H1 (cell line): ENCODE results near the gene TEX44. TPM values are rescaled to one million over a fixed set of nuclear protein-coding genes. Genes with fewer than 3 reads are reported as not detected.
A peak's percentile ranks its signal among the peaks of the same experiment; 100 is the strongest.

ENCODE experiments used
- CTCF ChIA-PET: fragments of 300-600 bp; sonication (Branson Sonifier 250); formaldehyde crosslinking; loops from one replicate; lab custom pipeline; 2021; ENCODE audit not compliant: partially characterized antibody; lab: Charles Lee
- POLR2A ChIA-PET: fragments of 300-600 bp; sonication (Branson Sonifier 250); formaldehyde crosslinking; loops from one replicate; lab custom pipeline; 2021; ENCODE audit warnings: inconsistent platforms; ENCODE audit not compliant: partially characterized antibody; lab: Charles Lee
- DNase-seq, 2 experiments: peaks; one replicate each; pipeline versions ENCODE4 v3.0.0 to v3.0.0-alpha.2; 2010 to 2022; ENCODE audit warnings: low spot score in 2 of 2, low read depth in 1 of 2, mixed read lengths in 1 of 2
- FAIRE-seq: peaks from 2 replicates; lab custom pipeline; 2011; peaks lifted over from hg19 to GRCh38; lab: Jason Lieb, UNC
- H2AFZ ChIP-seq: 2 replicates; pipeline ENCODE4 v1.8.1; 2012; ENCODE audit warnings: low read length, inconsistent platforms
- H2AK5ac ChIP-seq: 2 replicates; pipeline ENCODE4 v1.6.1; 2013; ENCODE audit warnings: low read depth, low read length
- H2BK120ac ChIP-seq: replicated peaks from 2 replicates; pipeline ENCODE3; 2013; ENCODE audit warnings: low read depth, low read length, inconsistent platforms
- H2BK12ac ChIP-seq: 2 replicates; pipeline ENCODE4 v1.6.1; 2013; ENCODE audit warnings: low read depth, low read length
- H2BK15ac ChIP-seq: 2 replicates; pipeline ENCODE4 v1.6.1; 2013; ENCODE audit warnings: low read length
- H2BK20ac ChIP-seq: 2 replicates; pipeline ENCODE4 v1.6.1; 2013; ENCODE audit warnings: low read length
- H2BK5ac ChIP-seq: 2 replicates; pipeline ENCODE4 v1.6.1; 2013; ENCODE audit warnings: low read depth, low read length
- H3K14ac ChIP-seq: 2 replicates; pipeline ENCODE4 v1.6.1; 2013; ENCODE audit warnings: inconsistent platforms; ENCODE audit not compliant: insufficient read length
- H3K18ac ChIP-seq: 2 replicates; pipeline ENCODE4 v1.6.1; 2013; ENCODE audit warnings: low read length; ENCODE audit errors: extremely low read depth
- H3K23ac ChIP-seq: 2 replicates; pipeline ENCODE4 v1.6.1; 2013; ENCODE audit warnings: inconsistent platforms; ENCODE audit not compliant: insufficient read length
- H3K23me2 ChIP-seq: 2 replicates; pipeline ENCODE4 v1.6.1; 2013; ENCODE audit warnings: low read depth, low read length
- H3K27ac ChIP-seq: 2 replicates; pipeline ENCODE4 v1.6.1; 2011; ENCODE audit warnings: low read depth, low read length, inconsistent platforms
- H3K27me3 ChIP-seq, 4 experiments: replicated peaks in 1 of 4; 1 replicate in 1 of 4; 2 replicates in 3 of 4; pipeline versions ENCODE4 v1.6.1 to v1.8.1; 2011 to 2013; ENCODE audit warnings: low read length in 3 of 4, mild to moderate bottlenecking in 3 of 4, inconsistent platforms in 2 of 4, mixed read lengths in 2 of 4, moderate library complexity in 1 of 4; ENCODE audit not compliant: control insufficient read depth in 3 of 4, insufficient read depth in 3 of 4; ENCODE audit errors: extremely low read depth in 1 of 4
- H3K36me3 ChIP-seq, 4 experiments: 2 replicates each; pipeline versions ENCODE4 v1.6.1 to v1.8.1; 2011 to 2013; ENCODE audit warnings: mild to moderate bottlenecking in 4 of 4, low read length in 3 of 4, moderate library complexity in 2 of 4, control low read depth in 1 of 4, inconsistent platforms in 1 of 4; ENCODE audit not compliant: insufficient read depth in 4 of 4, control insufficient read depth in 2 of 4
- H3K4ac ChIP-seq: replicated peaks from 2 replicates; pipeline ENCODE3; 2013; ENCODE audit warnings: low read length, low read depth, mixed read lengths, inconsistent platforms; ENCODE audit not compliant: insufficient read length
- H3K4me1 ChIP-seq, 4 experiments: replicated peaks in 1 of 4; 1 replicate in 1 of 4; 2 replicates in 3 of 4; pipeline versions ENCODE4 v1.6.1 to v1.8.1; 2011 to 2013; ENCODE audit warnings: low read length in 3 of 4, inconsistent platforms in 2 of 4, mixed read lengths in 1 of 4; ENCODE audit not compliant: insufficient read depth in 4 of 4, control insufficient read depth in 3 of 4
- H3K4me2 ChIP-seq, 2 experiments: 2 replicates each; pipeline versions ENCODE4 v1.6.1 to v1.8.1; 2011 to 2013; ENCODE audit warnings: low read depth in 2 of 2, low read length in 2 of 2, control low read depth in 1 of 2, inconsistent platforms in 1 of 2, mild to moderate bottlenecking in 1 of 2; ENCODE audit not compliant: insufficient read depth in 1 of 2
- H3K4me3 ChIP-seq, 4 experiments: fragments of 200-600, 300-600 bp in 1 of 4; sonication (generic), shearing (Covaris generic), sonication (Bioruptor Twin) in 1 of 4; 2 replicates each; pipeline versions ENCODE4 v1.5.1 to v1.8.1; 2011 to 2016; ENCODE audit warnings: low read length in 4 of 4, low read depth in 3 of 4, control low read depth in 2 of 4, inconsistent platforms in 2 of 4, mild to moderate bottlenecking in 2 of 4, mixed read lengths in 1 of 4, moderate library complexity in 1 of 4; ENCODE audit not compliant: insufficient read depth in 2 of 4; ENCODE audit errors: extremely low read depth in 1 of 4
- H3K56ac ChIP-seq: replicated peaks from 2 replicates; pipeline ENCODE3; 2013; ENCODE audit warnings: low read depth, mild to moderate bottlenecking, mixed read lengths, low read length, inconsistent platforms; ENCODE audit not compliant: insufficient read length
- H3K79me1 ChIP-seq: 2 replicates; pipeline ENCODE4 v1.6.1; 2013; ENCODE audit warnings: low read depth, low read length, control low read depth
- H3K79me2 ChIP-seq, 2 experiments: 2 replicates each; pipeline versions ENCODE4 v1.6.1 to v1.8.1; 2012 to 2013; ENCODE audit warnings: low read length in 2 of 2, mild to moderate bottlenecking in 2 of 2, inconsistent platforms in 1 of 2; ENCODE audit not compliant: insufficient read depth in 2 of 2, control insufficient read depth in 1 of 2
- H3K9ac ChIP-seq, 4 experiments: replicated peaks in 1 of 4; 1 replicate in 1 of 4; 2 replicates in 3 of 4; pipeline versions ENCODE4 v1.6.1 to v1.8.1; 2011 to 2013; ENCODE audit warnings: low read depth in 3 of 4, low read length in 3 of 4, control low read depth in 2 of 4, mild to moderate bottlenecking in 2 of 4, moderate library complexity in 2 of 4, inconsistent platforms in 1 of 4; ENCODE audit errors: extremely low read depth in 1 of 4
- H3K9me3 ChIP-seq, 2 experiments: 2 replicates each; pipeline versions ENCODE4 v1.6.1 to v1.8.1; 2012 to 2013; ENCODE audit warnings: mild to moderate bottlenecking in 2 of 2, moderate library complexity in 2 of 2, control low read depth in 1 of 2, inconsistent platforms in 1 of 2, low read depth in 1 of 2, low read length in 1 of 2, mixed read lengths in 1 of 2; ENCODE audit not compliant: insufficient read depth in 2 of 2
- H4K20me1 ChIP-seq, 2 experiments: replicated peaks in 1 of 2; 2 replicates each; pipeline versions ENCODE3 to v1.8.1; 2011 to 2013; ENCODE audit warnings: inconsistent platforms in 2 of 2, low read length in 2 of 2, mild to moderate bottlenecking in 1 of 2; ENCODE audit not compliant: insufficient read depth in 2 of 2, control insufficient read depth in 1 of 2
- H4K5ac ChIP-seq: 2 replicates; pipeline ENCODE4 v1.6.1; 2013; ENCODE audit warnings: low read length, low read depth, mixed read lengths, inconsistent platforms; ENCODE audit not compliant: insufficient read length
- H4K8ac ChIP-seq: 2 replicates; pipeline ENCODE4 v1.8.0; 2013; ENCODE audit warnings: mild to moderate bottlenecking, moderate library complexity, low read length, inconsistent platforms; ENCODE audit not compliant: insufficient read depth; ENCODE audit errors: extremely low read depth
- H4K91ac ChIP-seq: replicated peaks from 2 replicates; pipeline ENCODE3; 2013; ENCODE audit warnings: low read length, mixed read lengths, inconsistent platforms; ENCODE audit not compliant: insufficient read length
- CBX8 ChIP-seq: fragments of 300-800, 300-1000 bp; sonication (generic); IDR thresholded peaks from 2 replicates; pipeline ENCODE4 v1.7.1; 2016; ENCODE audit warnings: low read depth, low read length, borderline replicate concordance
- CTCF ChIP-seq, 3 experiments: IDR thresholded peaks; 1 replicate in 2 of 3; 2 replicates in 1 of 3; pipeline versions ENCODE4 v1.5.1 to v1.6.1; 2011; ENCODE audit warnings: low read length in 3 of 3, mild to moderate bottlenecking in 3 of 3, inconsistent platforms in 2 of 3, low read depth in 1 of 3, moderate library complexity in 1 of 3; ENCODE audit not compliant: insufficient read depth in 1 of 3; ENCODE audit errors: control extremely low read depth in 1 of 3
- EGR1 ChIP-seq: IDR thresholded peaks from 2 replicates; pipeline ENCODE4 v1.6.1; 2011; ENCODE audit warnings: low read depth, low read length, borderline replicate concordance
- SIX5 ChIP-seq: IDR thresholded peaks from 2 replicates; pipeline ENCODE4 v1.6.1; 2011; ENCODE audit warnings: mild to moderate bottlenecking, low read depth, low read length
- SRF ChIP-seq: IDR thresholded peaks from 2 replicates; pipeline ENCODE4 v1.6.1; 2011; ENCODE audit warnings: mild to moderate bottlenecking, low read depth, low read length, moderate library complexity
- TAF7 ChIP-seq: optimal IDR thresholded peaks from 2 replicates; pipeline ENCODE3; 2011; ENCODE audit warnings: low read depth, mild to moderate bottlenecking, inconsistent platforms, low read length, moderate library complexity, borderline replicate concordance
- USF2 ChIP-seq: IDR thresholded peaks from 2 replicates; pipeline ENCODE4 v1.6.1; 2011; ENCODE audit warnings: low read length, improper control_type of control experiment
- ZNF274 ChIP-seq: IDR thresholded peaks from 2 replicates; pipeline ENCODE4 v1.7.0; 2012; ENCODE audit warnings: low read length, borderline replicate concordance; ENCODE audit errors: extremely low read depth
- WGBS, 2 experiments: shearing (Covaris generic) in 1 of 2; methylation state at CpG; one replicate each; pipeline versions ENCODE4 v1.1.6 to v1.1.7; 2013 to 2015; ENCODE audit warnings: low lambda C conversion rate in 2 of 2, mixed read lengths in 2 of 2, inconsistent platforms in 1 of 2, low coverage in 1 of 2, missing lambda C conversion rate in 1 of 2; ENCODE audit not compliant: insufficient replicate concordance in 2 of 2, insufficient coverage in 1 of 2, insufficient read length in 1 of 2; ENCODE audit errors: extremely low coverage in 1 of 2, missing lambda C conversion rate in 1 of 2; 5-methylcytosine and 5-hydroxymethylcytosine counted together
- polyA plus RNA-seq, 7 experiments: library from polyadenylated mRNA; depleted of rRNA in 3 of 7; stranded (reverse) in 5 of 7; unstranded in 2 of 7; fragments of >200 nt in 5 of 7; fragments of 200-250 nt in 2 of 7; gene quantifications; 1 replicate in 5 of 7; 2 replicates in 1 of 7; 4 replicates in 1 of 7; pipeline versions ENCODE4 v1.2.1 to v1.2.3, GENCODE V29; 2011 to 2013; ENCODE audit warnings: missing spikeins in 2 of 7, mixed read lengths in 2 of 7
- total RNA-seq: library from RNA; stranded (reverse); fragmentation: NEBNext Ultra II Directional; extraction: Animal tissue kit (Norgen Biotek cat#: 25700); gene quantifications from 2 replicates; pipeline ENCODE4 v1.2.1, GENCODE V29; 2021

Gene TEX44
- total and polyA plus RNA-seq, 2 of the 8 experiments (the other 6 are each of a cell fraction or from before 2014, with no cell fraction given): not detected

GRCh38 chr2:231575612-231576256 is 16.9 kb upstream of the TEX44 start:
- Histone ChIP-seq H3K23ac (no peak overlapping the region), H3K9me3 (peaks cover 0 to 2% of the 10 kb centered on the region in 2 experiments; a peak in 1 of 4 replicates), H2BK20ac (peak overlapping the region; percentile 98; the same call in 1 of the 2 replicates), H3K14ac (no peak overlapping the region), H3K27ac (peak overlapping the region; percentile 88), H4K91ac (peak overlapping the region; percentile 91), H2BK5ac (peak overlapping the region; percentile 92; the same call in 1 of the 2 replicates), H3K4me3 (no peak overlapping the region), H3K56ac (no peak overlapping the region), H2AFZ (no peak overlapping the region), H2AK5ac (peak overlapping the region; percentile 83; the same call in 1 of the 2 replicates), H3K9ac (peak overlapping the region in 1 of 4 experiments; percentile 45; a peak in 1 of 7 replicates), H3K4me1 (peaks cover 3 to 35% (median 24%) of the 10 kb centered on the region in 4 experiments), H2BK120ac (peak overlapping the region; percentile 96), H3K23me2 (peaks cover 5% of the 10 kb centered on the region), H3K36me3 (no peaks in the 10 kb centered on the region), H4K8ac (peak overlapping the region; percentile 53; the same call in 1 of the 2 replicates), H3K18ac (peak overlapping the region; percentile 98), H2BK12ac (peak overlapping the region; percentile 77), H3K4ac (peak overlapping the region; percentile 24), H3K27me3 (no peaks in the 10 kb centered on the region), H4K20me1 (no peaks in the 10 kb centered on the region), H3K79me2 (no peaks in the 10 kb centered on the region), H3K79me1 (no peaks in the 10 kb centered on the region), H2BK15ac (peak overlapping the region; percentile 81; the same call in 1 of the 2 replicates), H3K4me2 (0 out of 4 replicates have a peak overlapping the region, but pooled peaks of 1 of the 2 experiments have one; percentile 33), H4K5ac (peak overlapping the region; percentile 92)
- DNase-seq (no peak), FAIRE-seq (no peak)
- ChIA-PET CTCF (interaction anchor here (1.0 to 16.1 kb wide), 6 partner anchors 14 to 58 kb away, joined by 3 to 368 read pairs (median 12); partner anchors contain the start of gene TEX44), POLR2A (interaction anchor here (1.1 to 1.2 kb wide), 3 partner anchors 10 to 97 kb away, joined by 3 to 4 read pairs (median 3); no protein-coding TSS in a partner anchor)
- 94% methylated on average over 10 of the region's 10 CpGs; no CpG with 5 or more reads in 1 of the 2 experiments for WGBS, 2 experiments
- no peak for TF ChIP-seq TAF7
- TF ChIP-seq ZNF274: no peak
- TF ChIP-seq SRF: no peak
- no peak for TF ChIP-seq EGR1
- no peak for TF ChIP-seq SIX5
- TF ChIP-seq USF2: no peak
- TF ChIP-seq CBX8: no peak
- TF ChIP-seq CTCF (IDR thresholded peaks at IDR 0.05; ENCODE audit: control extremely low read depth in 1 of 3, insufficient read depth in 1 of 3, low read depth in 1 of 3, low read length in 3 of 3): no peak
